GM13977 (cell line): ENCODE results near the gene RNF187.

ENCODE experiments used
- DNase-seq: peaks from one replicate; pipeline ENCODE4 v3.0.0; 2012; ENCODE audit warnings: low spot score
- CTCF ChIP-seq: IDR thresholded peaks from 2 replicates; pipeline ENCODE4 v1.5.1; 2012; ENCODE audit warnings: mild to moderate bottlenecking, control low read depth; ENCODE audit not compliant: insufficient read depth; ENCODE audit errors: extremely low read depth, missing control alignments
- in situ Hi-C: fragments of 300-500 bp; cut with MboI; formaldehyde crosslinking; loops from one replicate; pipeline ENCODE4 v1.12.0; 2022; ENCODE audit warnings: low sequenced_read_pairs, low pct_unique_long_range_greater_than_20kb, mixed read lengths, inconsistent platforms; ENCODE audit not compliant: unreplicated experiment

The RNF187 gene

DNA sequence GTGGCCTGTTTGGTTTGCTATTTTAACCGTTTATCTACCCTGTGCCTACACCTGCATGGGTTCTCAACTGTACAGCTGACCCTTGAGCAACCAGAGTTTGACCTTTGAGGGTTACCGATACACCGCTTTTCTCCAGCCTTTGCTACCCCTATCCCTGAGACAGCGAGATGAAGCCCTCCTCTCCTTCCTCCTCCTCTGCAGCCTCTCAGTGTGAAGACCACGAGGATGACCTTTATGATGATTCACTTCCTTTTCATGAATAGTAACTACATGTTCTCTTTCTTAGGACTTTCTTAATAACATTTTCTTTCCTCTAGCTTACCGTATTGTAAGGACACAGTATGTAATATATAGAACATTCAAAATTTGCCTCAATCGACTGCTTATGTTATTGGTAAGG, 14.5 kb upstream of the RNF187 start:
- in situ Hi-C loops, result no loop called here
- DNase-seq, result no peak
- TF ChIP-seq CTCF, result no peak

DNA sequence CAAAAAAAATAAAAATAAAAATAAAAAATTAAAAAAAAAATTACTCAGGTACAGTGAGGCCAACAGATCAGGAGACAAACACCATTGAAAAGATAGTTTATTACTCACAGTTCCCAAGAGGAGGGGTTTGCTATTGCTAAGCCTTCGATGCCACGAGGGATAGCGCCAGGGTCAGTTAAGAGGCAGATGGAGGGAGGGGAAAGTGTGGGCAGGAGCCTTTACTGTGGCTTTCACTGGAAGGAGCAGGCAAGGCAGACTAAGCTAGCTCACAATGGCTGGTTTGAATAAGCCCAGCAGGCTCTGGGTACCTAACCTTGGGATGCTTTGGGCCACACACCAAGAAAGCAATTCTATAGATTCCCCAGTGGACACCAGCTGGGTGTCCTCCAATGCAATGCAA, 12.7 kb upstream of the RNF187 start:
- in situ Hi-C loops, result no loop called here
- no peak for DNase-seq

GRCh38 chr1:228475812-228476211, 11.4 kb upstream of the RNF187 start:
- in situ Hi-C loops, result no loop called here
- no peak for TF ChIP-seq CTCF

More for the DNA sequence above, 12.7 kb upstream of the RNF187 start:
- no peak for TF ChIP-seq CTCF

DNA sequence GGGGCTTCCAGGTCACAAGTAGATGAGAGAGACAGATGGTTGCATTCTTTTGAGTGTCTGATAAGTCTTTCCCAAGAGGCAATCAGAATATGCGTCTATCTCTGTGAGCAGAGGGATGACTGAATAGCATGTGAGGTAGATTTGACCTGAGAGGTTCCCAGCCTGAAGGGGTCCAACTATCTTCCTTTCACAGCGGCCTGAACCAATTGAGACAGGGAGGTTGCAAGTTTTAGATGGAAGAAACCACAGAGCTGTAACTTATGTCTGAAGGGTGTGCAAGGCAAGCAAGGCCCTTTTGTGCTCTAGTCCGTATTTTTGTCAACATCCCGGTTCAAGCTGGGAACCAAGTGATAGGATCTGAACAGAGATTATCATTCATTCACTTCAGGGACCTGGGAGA, 9.9 kb upstream of the RNF187 start:
- in situ Hi-C loops, result no loop called here

More at GRCh38 chr1:228475812-228476211, 11.4 kb upstream of the RNF187 start:
- no peak for DNase-seq

GRCh38 chr1:228478326-228478725, 8.9 kb upstream of the RNF187 start:
- DNase-seq, result no peak
- in situ Hi-C loops, result no loop called here
- TF ChIP-seq CTCF, result no peak

More for the DNA sequence above, 9.9 kb upstream of the RNF187 start:
- no peak for DNase-seq
- TF ChIP-seq CTCF, result no peak

- DNase-seq, result peak; percentile 51
- in situ Hi-C loops, result no loop called here
- no peak for TF ChIP-seq CTCF
Observed at GRCh38 chr1:228478912-228479711, 8.1 kb upstream of the RNF187 start.

DNA sequence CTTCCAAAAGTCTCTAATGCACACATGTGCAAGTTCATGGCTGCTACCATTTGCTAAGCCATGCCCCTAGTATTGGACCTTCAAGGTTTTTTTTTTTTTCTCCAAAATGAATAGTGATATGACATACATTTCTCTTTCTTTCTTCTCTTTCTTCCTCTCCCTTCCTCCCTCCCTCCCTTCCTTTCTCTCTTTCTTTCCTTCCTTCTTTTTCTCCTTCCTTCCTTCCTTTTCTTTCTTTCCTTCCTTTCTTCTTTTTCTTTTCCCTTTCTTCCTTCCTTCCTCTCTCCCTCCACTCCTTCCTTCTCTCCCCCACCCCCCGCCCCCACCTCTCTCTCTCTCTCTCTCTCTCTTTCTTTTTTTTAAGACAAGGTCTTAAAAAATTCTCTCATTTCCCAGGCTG, 3.4 kb upstream of the RNF187 start:
- in situ Hi-C loops, result no loop called here
- no peak for TF ChIP-seq CTCF
- DNase-seq, result no peak
